Stimulated activated naive B cell treated with anti-CD40 and anti-IgM and Interleukin-4, amounts not matched to agents 10 μg/mL and 1 μg/mL and 100 μg/mL, for 72 hours (primary cell): ENCODE measurements around the gene DNAJC8.
A peak's percentile ranks its signal among the peaks of the same experiment; 100 is the strongest.

Experiments used
- ATAC-seq, 2 donors: fragments of 150-1000 bp; cut with Tn5 transposase; replicated peaks; 2 replicates each; pipeline ENCODE4 v1.10.0; 2021; ENCODE audit warnings: moderate library complexity in 1 of 2
- DNase-seq: peaks from one replicate; pipeline ENCODE4 v3.0.0; 2021
- H3K27ac Mint-ChIP-seq: one replicate; pipeline ENCODE4 v1.8.0; 2022; ENCODE audit warnings: mild to moderate bottlenecking, mixed read lengths
- H3K27me3 Mint-ChIP-seq, 2 donors: one replicate each; pipeline ENCODE4 v1.8.0; 2022; ENCODE audit warnings: mixed read lengths in 2 of 2
- H3K36me3 Mint-ChIP-seq, 2 donors: one replicate each; pipeline ENCODE4 v1.8.0; 2022; ENCODE audit warnings: mixed read lengths in 2 of 2, mild to moderate bottlenecking in 1 of 2
- H3K4me1 Mint-ChIP-seq, 2 donors: one replicate each; pipeline ENCODE4 v1.8.0; 2022; ENCODE audit warnings: mixed read lengths in 2 of 2, mild to moderate bottlenecking in 1 of 2
- H3K4me3 Mint-ChIP-seq, 2 donors: one replicate each; pipeline ENCODE4 v1.8.0; 2022; ENCODE audit warnings: mild to moderate bottlenecking in 2 of 2, mixed read lengths in 2 of 2, moderate library complexity in 1 of 2
- H3K9me3 Mint-ChIP-seq, 2 donors: one replicate each; pipeline ENCODE4 v1.8.0; 2022; ENCODE audit warnings: mixed read lengths in 2 of 2, mild to moderate bottlenecking in 1 of 2

Gene DNAJC8

DNA sequence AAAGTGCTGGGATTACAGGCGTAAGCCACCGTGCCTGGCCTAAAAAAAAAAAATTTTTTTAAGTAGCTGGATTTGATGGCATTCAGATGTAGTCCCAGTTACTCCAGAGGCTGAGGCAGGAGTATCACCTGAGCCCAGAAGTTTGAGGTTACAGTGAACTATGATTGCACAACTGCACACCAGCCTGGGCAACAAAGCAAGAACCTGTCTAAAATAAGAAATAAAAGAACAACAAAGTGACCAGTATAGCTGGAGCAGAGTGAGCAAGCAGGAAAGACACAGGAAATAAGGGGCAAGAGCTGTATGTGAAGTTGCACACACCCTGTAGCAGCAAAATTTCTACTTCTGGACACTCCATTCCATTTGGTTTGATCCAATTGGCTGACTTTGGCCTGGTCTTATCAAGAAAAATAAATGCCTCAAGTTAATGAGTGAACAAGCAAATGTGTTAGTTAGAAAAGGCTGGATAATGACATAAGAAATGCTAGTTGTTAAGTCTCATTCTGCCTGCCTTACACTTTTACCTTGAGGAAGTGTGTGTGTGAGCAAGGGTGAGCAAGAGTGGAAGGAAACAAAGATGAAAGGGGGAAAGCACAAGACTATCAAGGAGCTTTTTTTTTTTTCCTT, 11.0 kb upstream of the DNAJC8 start:
- Mint-ChIP-seq H3K27me3 (no peaks in the 10 kb centered on the region), H3K27ac (peak overlapping the region; percentile 89), H3K36me3 (no peaks in the 10 kb centered on the region), H3K9me3 (no peaks in the 10 kb centered on the region), H3K4me3 (peak overlapping the region in 1 of 2 donors; percentile 3), H3K4me1 (peaks cover 28 to 40% of the 10 kb centered on the region in 2 donors)
- no peak for ATAC-seq
- DNase-seq, result no peak

GRCh38 chr1:28241638-28242241, 8.9 kb upstream of the DNAJC8 start:
- Mint-ChIP-seq H3K4me1 (peaks cover 15 to 23% of the 10 kb centered on the region in 2 donors), H3K36me3 (no peaks in the 10 kb centered on the region), H3K27ac (no peak overlapping the region), H3K27me3 (no peaks in the 10 kb centered on the region), H3K4me3 (no peak overlapping the region), H3K9me3 (no peaks in the 10 kb centered on the region)
- no peak for DNase-seq
- no peak for ATAC-seq

- no peaks in the 10 kb centered on the region for H3K9me3 Mint-ChIP-seq
- DNase-seq (no peak), ATAC-seq (no peak)
- H3K27me3 Mint-ChIP-seq, result no peaks in the 10 kb centered on the region
- no peaks in the 10 kb centered on the region for H3K36me3 Mint-ChIP-seq
- H3K4me3 Mint-ChIP-seq, result no peak overlapping the region
- no peak overlapping the region for H3K27ac Mint-ChIP-seq
- H3K4me1 Mint-ChIP-seq, result peaks cover 11 to 16% of the 10 kb centered on the region in 2 donors
Observed at GRCh38 chr1:28240024-28240423, 7.2 kb upstream of the DNAJC8 start.

DNA sequence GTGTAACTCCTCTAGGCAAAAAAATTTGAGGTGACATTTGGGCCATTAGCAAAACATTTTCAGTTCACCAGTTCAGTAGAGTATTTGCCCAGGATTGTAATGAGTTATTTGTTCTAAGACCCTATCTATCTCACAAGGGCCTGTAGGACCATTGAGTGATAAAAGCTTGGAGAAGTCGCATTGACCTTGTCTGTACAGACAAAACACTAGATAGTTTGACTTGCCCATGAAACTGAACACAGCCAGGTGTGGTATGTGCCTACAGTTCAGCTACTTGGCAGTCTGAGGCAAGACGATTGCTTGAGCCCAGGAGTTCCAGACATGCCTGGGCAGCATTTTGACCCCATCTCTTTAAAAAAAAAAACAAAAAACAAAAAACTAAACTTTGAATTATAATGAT, 6.2 kb upstream of the DNAJC8 start:
- H3K27me3 Mint-ChIP-seq, result no peaks in the 10 kb centered on the region
- H3K36me3 Mint-ChIP-seq, result no peaks in the 10 kb centered on the region
- DNase-seq, result no peak
- H3K4me3 Mint-ChIP-seq, result no peak overlapping the region
- no peak overlapping the region for H3K27ac Mint-ChIP-seq
- peaks cover 9 to 10% of the 10 kb centered on the region in 2 donors for H3K4me1 Mint-ChIP-seq
- ATAC-seq, result no peak
- H3K9me3 Mint-ChIP-seq, result no peaks in the 10 kb centered on the region

DNA sequence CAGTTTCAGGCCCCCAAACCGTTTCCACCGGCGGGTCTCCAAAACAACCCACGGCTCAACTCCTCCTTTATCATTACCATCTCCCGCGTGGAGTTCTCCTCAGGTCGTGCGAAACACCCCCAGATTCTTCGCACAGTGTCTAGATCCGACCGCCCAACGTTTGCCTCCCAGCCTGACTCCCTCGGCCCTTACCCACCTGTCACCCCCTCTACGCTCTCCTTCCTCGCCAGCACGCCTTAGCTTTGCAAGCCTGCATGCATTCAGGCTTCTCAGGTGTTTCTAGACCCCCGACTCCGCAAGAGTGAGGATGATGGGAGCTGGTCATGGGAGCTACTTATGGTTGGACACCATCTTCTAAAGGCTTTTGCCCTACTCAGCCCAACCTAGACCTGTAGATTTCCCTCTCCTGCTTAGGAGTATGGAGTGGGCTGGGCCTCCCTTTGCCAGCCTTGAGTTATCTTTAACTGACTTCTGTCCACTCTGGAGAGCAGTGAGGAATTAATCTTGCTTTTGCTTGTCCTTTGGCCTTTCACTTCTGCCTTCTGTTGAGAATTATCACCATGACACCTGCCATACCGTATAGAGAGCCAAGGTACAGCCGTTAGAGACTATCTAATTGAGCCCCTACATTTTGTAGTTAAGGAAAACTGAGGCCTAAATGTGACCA, 4.0 kb upstream of the DNAJC8 start:
- no peaks in the 10 kb centered on the region for H3K27me3 Mint-ChIP-seq
- DNase-seq, result no peak
- peaks cover 6 to 11% of the 10 kb centered on the region in 2 donors for H3K36me3 Mint-ChIP-seq
- no peak overlapping the region for H3K27ac Mint-ChIP-seq
- ATAC-seq, result no peak
- H3K9me3 Mint-ChIP-seq, result no peaks in the 10 kb centered on the region
- H3K4me3 Mint-ChIP-seq, result no peak overlapping the region
- H3K4me1 Mint-ChIP-seq, result peaks cover 9 to 10% of the 10 kb centered on the region in 2 donors

DNA sequence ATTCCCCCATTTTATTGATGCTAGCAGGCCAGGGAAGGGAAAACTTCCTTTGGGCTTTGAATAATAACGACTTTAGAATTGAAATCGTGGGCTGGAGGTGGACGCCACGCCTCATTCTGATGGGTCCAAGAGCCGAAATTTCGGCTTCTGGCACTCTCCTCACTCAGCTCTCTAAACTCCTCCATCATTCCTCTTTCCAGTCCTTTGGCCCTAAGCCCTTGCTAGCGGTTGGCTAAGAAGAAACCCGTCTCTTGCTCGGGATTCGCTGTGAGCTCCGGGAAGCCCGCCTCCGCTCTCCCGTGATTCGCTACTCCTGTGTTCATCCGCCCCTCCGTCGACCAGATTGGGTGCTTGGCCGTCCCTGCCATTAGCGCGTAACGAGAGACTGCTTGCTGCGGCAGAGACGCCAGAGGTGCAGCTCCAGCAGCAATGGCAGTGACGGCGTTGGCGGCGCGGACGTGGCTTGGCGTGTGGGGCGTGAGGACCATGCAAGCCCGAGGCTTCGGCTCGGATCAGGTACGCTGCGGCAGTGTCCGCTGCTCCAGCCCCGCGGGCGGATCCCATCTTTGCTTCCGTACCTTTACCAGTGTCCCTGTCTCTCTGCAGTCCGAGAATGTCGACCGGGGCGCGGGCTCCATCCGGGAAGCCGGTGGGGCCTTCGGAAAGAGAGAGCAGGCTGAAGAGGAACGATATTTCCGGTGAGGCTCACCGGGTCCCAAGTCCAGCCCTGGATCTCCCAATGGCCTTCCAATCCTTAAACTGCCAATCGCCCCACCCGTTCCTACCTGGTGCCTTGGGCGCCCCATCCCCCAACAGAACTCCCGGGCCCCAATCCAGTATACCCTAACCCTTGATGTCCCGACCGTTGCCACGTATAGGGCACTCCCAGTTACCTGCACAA, 3.2 kb upstream of the DNAJC8 start, which contains the start of gene ATP5IF1:
Gene ATP5IF1 (plus strand): TSS at position 370 of the 901 bp plus-strand sequence. CDS start 60 bp downstream, at position 430.
- peak within 1 kb of the TSS in 1 of 2 donors; percentile 51 for H3K4me3 Mint-ChIP-seq
- no peaks in the 10 kb centered on the region for H3K9me3 Mint-ChIP-seq
- ATAC-seq (peak; percentile 92 to 96), DNase-seq (peak; percentile 96)
- H3K4me1 Mint-ChIP-seq, result peaks cover 9 to 16% of the 10 kb centered on the region in 2 donors
- H3K27ac Mint-ChIP-seq, result no peak within 1 kb of the TSS
- peaks cover 6 to 11% of the 10 kb centered on the region in 2 donors for H3K36me3 Mint-ChIP-seq
- H3K27me3 Mint-ChIP-seq, result no peaks in the 10 kb centered on the region

GRCh38 chr1:28233264-28233606, 406 bp upstream of the DNAJC8 start:
- ATAC-seq, result no peak
- Mint-ChIP-seq H3K27me3 (no peaks in the 10 kb centered on the region), H3K9me3 (no peaks in the 10 kb centered on the region), H3K4me3 (peak overlapping the region; percentile 54 to 55), H3K36me3 (peaks cover 17% of the 10 kb centered on the region in 2 donors), H3K4me1 (peaks cover 9 to 25% of the 10 kb centered on the region in 2 donors), H3K27ac (no peak overlapping the region)
- DNase-seq, result no peak

DNA sequence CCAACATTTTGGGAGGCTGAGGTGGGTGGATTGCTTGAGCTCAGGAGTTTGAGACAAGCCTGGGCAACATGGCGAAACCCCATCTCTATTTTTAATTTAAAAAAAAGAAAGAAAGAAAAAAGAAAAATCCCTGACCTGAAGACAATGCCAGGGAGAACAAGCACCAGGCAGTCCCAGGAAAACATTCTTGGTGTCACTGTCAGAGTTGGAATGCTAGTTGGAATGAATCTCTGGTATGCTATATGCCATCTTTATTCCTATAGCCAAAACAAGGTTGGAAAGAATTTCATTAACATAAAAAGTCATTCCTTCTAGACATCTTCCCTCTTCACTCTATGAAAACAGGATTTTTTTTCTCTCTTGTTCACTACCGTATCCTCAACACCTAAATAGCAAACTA, 2.8 kb downstream of the DNAJC8 start:
- ATAC-seq, result no peak
- no peak for DNase-seq
- Mint-ChIP-seq H3K4me3 (no peak overlapping the region), H3K4me1 (peaks cover 9 to 25% of the 10 kb centered on the region in 2 donors), H3K36me3 (peaks cover 25 to 26% of the 10 kb centered on the region in 2 donors), H3K27me3 (no peaks in the 10 kb centered on the region), H3K9me3 (no peaks in the 10 kb centered on the region), H3K27ac (no peak overlapping the region)

DNA sequence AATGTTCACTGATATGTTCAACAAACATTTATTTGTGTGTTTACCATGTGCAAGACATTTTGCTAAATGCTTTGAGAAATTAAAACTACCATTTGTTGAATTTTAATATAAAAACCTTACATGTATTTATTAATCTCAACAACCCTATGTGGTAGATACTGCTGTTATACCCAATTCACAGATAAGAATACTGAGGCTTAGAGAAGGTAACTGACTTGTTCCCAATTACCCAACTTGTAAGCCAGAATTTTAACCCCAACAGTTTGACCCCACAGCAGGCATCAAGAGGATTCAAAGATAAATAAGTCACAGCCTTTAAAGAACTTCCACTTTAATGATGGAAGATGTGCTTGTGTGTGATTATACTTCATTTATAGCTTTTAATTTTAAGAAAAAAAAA, 3.7 kb downstream of the DNAJC8 start:
- H3K4me1 Mint-ChIP-seq, result peaks cover 7 to 22% of the 10 kb centered on the region in 2 donors
- H3K36me3 Mint-ChIP-seq, result peaks cover 28 to 32% of the 10 kb centered on the region in 2 donors
- H3K27me3 Mint-ChIP-seq, result no peaks in the 10 kb centered on the region
- no peak for ATAC-seq
- no peak for DNase-seq
- H3K9me3 Mint-ChIP-seq, result no peaks in the 10 kb centered on the region
- no peak overlapping the region for H3K4me3 Mint-ChIP-seq
- H3K27ac Mint-ChIP-seq, result no peak overlapping the region

DNA sequence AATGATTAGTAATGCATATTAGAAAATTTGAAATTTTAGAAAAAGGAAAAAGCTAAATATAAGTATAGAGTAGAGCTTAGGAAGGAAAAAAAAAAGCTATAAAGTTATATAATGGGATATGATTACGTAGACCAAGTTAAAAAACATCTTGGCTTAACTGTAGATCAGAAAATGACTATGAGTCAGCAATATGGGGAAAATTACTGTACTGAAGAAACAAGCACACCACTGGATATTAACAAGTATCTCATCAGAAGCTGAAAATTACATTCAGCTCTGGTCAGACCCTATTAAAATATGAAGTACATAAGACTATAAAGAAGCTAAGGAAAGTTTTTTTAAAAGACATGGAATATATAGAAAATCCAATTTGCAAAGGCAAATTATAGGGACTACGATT, 19.5 kb downstream of the DNAJC8 start:
- Mint-ChIP-seq H3K36me3 (peaks cover 14 to 23% of the 10 kb centered on the region in 2 donors), H3K27ac (no peak overlapping the region), H3K4me3 (no peak overlapping the region), H3K4me1 (peaks cover 0 to 10% of the 10 kb centered on the region in 2 donors), H3K27me3 (no peaks in the 10 kb centered on the region), H3K9me3 (no peaks in the 10 kb centered on the region)
- no peak for ATAC-seq
- DNase-seq, result no peak

- Mint-ChIP-seq H3K27ac (no peak overlapping the region), H3K36me3 (peaks cover 10 to 18% of the 10 kb centered on the region in 2 donors), H3K4me1 (no peaks in the 10 kb centered on the region), H3K9me3 (no peaks in the 10 kb centered on the region), H3K4me3 (no peak overlapping the region), H3K27me3 (no peaks in the 10 kb centered on the region)
- no peak for DNase-seq
- no peak for ATAC-seq
Observed at GRCh38 chr1:28209700-28210099, 23.1 kb downstream of the DNAJC8 start.

- H3K4me3 Mint-ChIP-seq, result no peak overlapping the region
Observed at GRCh38 chr1:28208818-28209441, 23.9 kb downstream of the DNAJC8 start.

GRCh38 chr1:28205243-28205642, 27.6 kb downstream of the DNAJC8 start:
- no peak for DNase-seq
- no peaks in the 10 kb centered on the region for H3K27me3 Mint-ChIP-seq
- no peak for ATAC-seq
- peaks cover 10 to 14% of the 10 kb centered on the region in 2 donors for H3K4me1 Mint-ChIP-seq
- no peak overlapping the region for H3K27ac Mint-ChIP-seq
- no peaks in the 10 kb centered on the region for H3K9me3 Mint-ChIP-seq
- peaks cover 28 to 37% of the 10 kb centered on the region in 2 donors for H3K36me3 Mint-ChIP-seq
- no peak overlapping the region for H3K4me3 Mint-ChIP-seq

More at GRCh38 chr1:28208818-28209441, 23.9 kb downstream of the DNAJC8 start:
- ATAC-seq, result peak; percentile 87
- DNase-seq, result peak; percentile 30
- H3K4me1 Mint-ChIP-seq, result no peaks in the 10 kb centered on the region
- no peaks in the 10 kb centered on the region for H3K9me3 Mint-ChIP-seq
- H3K27ac Mint-ChIP-seq, result no peak overlapping the region
- no peaks in the 10 kb centered on the region for H3K27me3 Mint-ChIP-seq
- H3K36me3 Mint-ChIP-seq, result peaks cover 13 to 24% of the 10 kb centered on the region in 2 donors
